Epithelial cell of esophagus (primary cell): ENCODE data around the gene PPFIA2.
A peak's percentile ranks its signal among the peaks of the same experiment; 100 is the strongest.

Source experiments
- DNase-seq: peaks from one replicate; pipeline ENCODE4 v3.0.0; 2010; ENCODE audit warnings: low read depth
- H3K4me3 ChIP-seq: 2 replicates; pipeline ENCODE4 v1.5.1; 2011; ENCODE audit warnings: mild to moderate bottlenecking, low read length, control low read depth
- CTCF ChIP-seq: IDR thresholded peaks from 2 replicates; pipeline ENCODE4 v1.5.1; 2011; ENCODE audit warnings: low read depth, mild to moderate bottlenecking, low read length, control low read depth, inconsistent platforms; ENCODE audit not compliant: insufficient read depth; ENCODE audit errors: missing control alignments

The PPFIA2 gene

GRCh38 chr12:81778719-81779118 lies 19.6 kb upstream of the PPFIA2 start:
- no peak for DNase-seq
- TF ChIP-seq CTCF = no peak
- H3K4me3 ChIP-seq = no peak overlapping the region

GRCh38 chr12:81758421-81759189 lies 545 bp downstream of the PPFIA2 start:
- DNase-seq = peak; percentile 6
- no peak for TF ChIP-seq CTCF
- H3K4me3 ChIP-seq = peak overlapping the region; percentile 28

- H3K4me3 ChIP-seq = no peak overlapping the region
- no peak for TF ChIP-seq CTCF
- no peak for DNase-seq
Observed at GRCh38 chr12:81757731-81758365, 1.3 kb downstream of the PPFIA2 start.

- H3K4me3 ChIP-seq = no peak overlapping the region
- DNase-seq = no peak
- no peak for TF ChIP-seq CTCF
Observed at GRCh38 chr12:81729781-81730180, 29.4 kb downstream of the PPFIA2 start.

GRCh38 chr12:81727391-81727790 lies 31.8 kb downstream of the PPFIA2 start:
- H3K4me3 ChIP-seq = no peak overlapping the region
- TF ChIP-seq CTCF = no peak
- no peak for DNase-seq

- no peak for TF ChIP-seq CTCF
- H3K4me3 ChIP-seq = no peak overlapping the region
- DNase-seq = no peak
Observed at GRCh38 chr12:81726634-81727033, 32.5 kb downstream of the PPFIA2 start.
